HFFc6 (cell line): ENCODE data around the gene ZNF573. TPM values are rescaled to one million over a fixed set of nuclear protein-coding genes. Genes with fewer than 3 reads are reported as not detected.

Experiments used
- DNase-seq: peaks from one replicate; pipeline ENCODE4 v3.0.0-alpha.2; 2018
- H3K27ac Mint-ChIP-seq: 2 replicates; pipeline ENCODE4 v1.8.0; 2020; ENCODE audit warnings: mild to moderate bottlenecking, mixed read lengths
- H3K27me3 Mint-ChIP-seq: 2 replicates; pipeline ENCODE4 v1.8.0; 2021; ENCODE audit warnings: mild to moderate bottlenecking, moderate library complexity, mixed read lengths; ENCODE audit not compliant: insufficient read depth
- H3K36me3 Mint-ChIP-seq: 2 replicates; pipeline ENCODE4 v1.8.0; 2021; ENCODE audit warnings: low read depth, mixed read lengths
- H3K4me1 Mint-ChIP-seq: 2 replicates; pipeline ENCODE4 v1.8.0; 2020; ENCODE audit warnings: low read depth, mixed read lengths
- H3K4me3 Mint-ChIP-seq: 2 replicates; pipeline ENCODE4 v1.8.0; 2020; ENCODE audit warnings: mild to moderate bottlenecking, moderate library complexity, mixed read lengths
- H3K9me3 Mint-ChIP-seq: 2 replicates; pipeline ENCODE4 v1.8.0; 2020; ENCODE audit warnings: mild to moderate bottlenecking, mixed read lengths
- total RNA-seq, 6 experiments: library from RNA; stranded (reverse); fragmentation: NEBNext Ultra II Directional; extraction: Animal tissue kit (Norgen Biotek cat#: 25700); gene quantifications; 2 replicates in 1 of 6; 3 replicates in 5 of 6; pipeline ENCODE4 v1.2.3, GENCODE V29; 2021
- TF ChIP-seq, protein P1 (sequence below): fragments of 200-600 bp; sonication (generic); IDR thresholded peaks from 2 replicates; pipeline ENCODE4 v1.5.0; 2021; ENCODE audit warnings: antibody characterized with exemption, mild to moderate bottlenecking

The ZNF573 gene
- total RNA-seq, 6 experiments from 2014 or later: 4.9 to 8.4 (median 6.4) TPM

DNA sequence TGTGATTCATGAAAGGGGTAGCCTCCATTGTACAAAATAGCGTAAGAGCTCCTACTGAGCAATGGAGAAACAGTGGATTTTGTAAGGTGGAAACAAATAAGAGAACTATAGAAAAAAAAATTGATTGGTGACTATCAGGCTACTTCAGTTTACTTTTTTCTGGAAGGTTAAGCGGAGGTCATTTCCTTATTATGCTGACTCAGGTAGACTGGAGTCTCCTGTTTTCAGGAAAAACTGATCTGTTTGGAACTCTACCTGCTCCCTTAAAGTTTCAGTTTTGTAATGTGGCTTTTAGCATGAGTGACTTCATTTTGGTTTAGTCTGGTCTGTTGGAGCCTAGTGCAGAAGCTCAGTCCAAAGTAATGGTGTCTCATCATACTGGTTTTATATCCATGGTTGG lies 63.2 kb downstream of the ZNF573 start:
- Mint-ChIP-seq H3K27me3 (no peaks in the 10 kb centered on the region), H3K36me3 (peaks cover 39% of the 10 kb centered on the region), H3K4me3 (no peak overlapping the region), H3K27ac (no peak overlapping the region), H3K9me3 (peaks cover 19% of the 10 kb centered on the region), H3K4me1 (peaks cover 13% of the 10 kb centered on the region)
- DNase-seq: no peak
- TF ChIP-seq, protein P1, sequence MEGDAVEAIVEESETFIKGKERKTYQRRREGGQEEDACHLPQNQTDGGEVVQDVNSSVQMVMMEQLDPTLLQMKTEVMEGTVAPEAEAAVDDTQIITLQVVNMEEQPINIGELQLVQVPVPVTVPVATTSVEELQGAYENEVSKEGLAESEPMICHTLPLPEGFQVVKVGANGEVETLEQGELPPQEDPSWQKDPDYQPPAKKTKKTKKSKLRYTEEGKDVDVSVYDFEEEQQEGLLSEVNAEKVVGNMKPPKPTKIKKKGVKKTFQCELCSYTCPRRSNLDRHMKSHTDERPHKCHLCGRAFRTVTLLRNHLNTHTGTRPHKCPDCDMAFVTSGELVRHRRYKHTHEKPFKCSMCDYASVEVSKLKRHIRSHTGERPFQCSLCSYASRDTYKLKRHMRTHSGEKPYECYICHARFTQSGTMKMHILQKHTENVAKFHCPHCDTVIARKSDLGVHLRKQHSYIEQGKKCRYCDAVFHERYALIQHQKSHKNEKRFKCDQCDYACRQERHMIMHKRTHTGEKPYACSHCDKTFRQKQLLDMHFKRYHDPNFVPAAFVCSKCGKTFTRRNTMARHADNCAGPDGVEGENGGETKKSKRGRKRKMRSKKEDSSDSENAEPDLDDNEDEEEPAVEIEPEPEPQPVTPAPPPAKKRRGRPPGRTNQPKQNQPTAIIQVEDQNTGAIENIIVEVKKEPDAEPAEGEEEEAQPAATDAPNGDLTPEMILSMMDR: no peak

DNA sequence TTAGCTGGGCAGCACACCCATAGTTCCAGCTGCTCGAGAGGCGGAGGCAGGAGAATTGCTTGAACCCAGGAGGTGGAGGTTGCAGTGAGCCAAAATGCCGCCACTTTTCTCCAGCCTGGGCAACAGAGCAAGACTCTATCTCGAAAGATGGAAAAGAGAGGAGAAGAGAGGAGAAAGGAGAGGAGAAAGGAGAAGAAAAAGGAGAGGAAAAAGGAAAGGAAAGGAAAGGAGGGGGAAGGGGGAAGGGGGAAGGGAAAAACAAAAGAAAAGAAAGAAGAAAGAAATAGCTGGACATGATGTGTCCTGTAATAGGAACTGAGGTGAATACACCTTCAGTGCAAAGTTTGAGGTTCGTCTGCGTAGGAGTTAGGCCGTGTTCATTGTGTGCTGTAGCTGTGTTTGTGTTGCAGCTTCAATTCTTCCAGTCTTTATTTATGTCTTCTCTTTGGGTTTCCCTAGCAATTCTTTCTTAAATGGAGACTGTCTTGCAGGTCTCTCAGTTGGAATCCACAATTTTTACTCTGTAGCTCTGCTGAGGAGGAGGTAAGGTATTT lies 73.3 kb downstream of the ZNF573 start:
- Mint-ChIP-seq H3K27me3 (no peaks in the 10 kb centered on the region; the same call in 1 of the 2 replicates), H3K27ac (no peak overlapping the region), H3K36me3 (peaks cover 82% of the 10 kb centered on the region), H3K4me3 (no peak overlapping the region), H3K9me3 (peaks cover 57% of the 10 kb centered on the region), H3K4me1 (no peaks in the 10 kb centered on the region)
- TF ChIP-seq, protein P1: no peak
- DNase-seq: no peak

DNA sequence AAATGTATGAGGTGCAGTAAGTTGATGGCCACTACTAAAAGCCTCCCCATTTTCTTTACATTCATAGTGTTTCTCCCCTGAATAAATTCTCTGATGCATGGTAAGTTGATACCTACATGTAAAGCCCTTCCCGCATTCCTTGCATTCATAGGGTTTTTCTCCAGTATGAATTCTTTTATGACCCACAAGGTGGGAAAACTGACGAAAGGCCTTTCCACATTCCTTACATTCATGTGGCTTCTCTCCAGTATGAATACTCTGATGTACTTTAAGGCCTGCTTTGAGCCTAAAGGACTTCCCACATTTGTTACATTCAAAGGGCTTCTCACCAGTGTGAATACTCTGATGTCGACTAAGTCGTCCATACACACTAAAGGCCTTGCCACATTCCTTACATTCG lies 80.3 kb downstream of the ZNF573 start:
- Mint-ChIP-seq H3K27ac (no peak overlapping the region), H3K36me3 (peaks cover 79% of the 10 kb centered on the region), H3K4me1 (no peaks in the 10 kb centered on the region), H3K27me3 (no peaks in the 10 kb centered on the region), H3K4me3 (no peak overlapping the region), H3K9me3 (peaks cover 76% of the 10 kb centered on the region)
- TF ChIP-seq, protein P1: no peak
- DNase-seq: no peak

DNA sequence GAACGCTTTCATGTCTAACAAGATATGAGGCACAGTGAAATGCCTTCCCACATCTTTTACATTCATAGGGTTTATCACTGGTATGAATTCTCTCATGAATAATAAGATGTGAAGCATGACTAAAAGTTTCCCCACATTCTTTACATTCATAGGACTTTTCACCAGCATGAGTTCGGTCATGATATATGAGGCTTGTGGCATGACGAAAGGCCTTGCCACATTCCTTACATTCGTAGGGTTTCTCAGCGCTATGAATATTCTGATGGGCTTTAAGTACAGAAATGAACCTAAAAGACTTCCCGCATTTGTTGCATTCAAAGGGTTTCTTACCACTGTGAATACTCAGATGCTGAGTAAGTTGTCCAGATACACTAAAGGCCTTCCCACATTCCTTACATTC lies 81.2 kb downstream of the ZNF573 start:
- H3K27ac Mint-ChIP-seq: no peak overlapping the region
- TF ChIP-seq, protein P1: no peak
- no peaks in the 10 kb centered on the region for H3K4me1 Mint-ChIP-seq
- H3K4me3 Mint-ChIP-seq: no peak overlapping the region
- H3K9me3 Mint-ChIP-seq: peaks cover 79% of the 10 kb centered on the region
- peaks cover 76% of the 10 kb centered on the region for H3K36me3 Mint-ChIP-seq
- H3K27me3 Mint-ChIP-seq: no peaks in the 10 kb centered on the region
- no peak for DNase-seq

DNA sequence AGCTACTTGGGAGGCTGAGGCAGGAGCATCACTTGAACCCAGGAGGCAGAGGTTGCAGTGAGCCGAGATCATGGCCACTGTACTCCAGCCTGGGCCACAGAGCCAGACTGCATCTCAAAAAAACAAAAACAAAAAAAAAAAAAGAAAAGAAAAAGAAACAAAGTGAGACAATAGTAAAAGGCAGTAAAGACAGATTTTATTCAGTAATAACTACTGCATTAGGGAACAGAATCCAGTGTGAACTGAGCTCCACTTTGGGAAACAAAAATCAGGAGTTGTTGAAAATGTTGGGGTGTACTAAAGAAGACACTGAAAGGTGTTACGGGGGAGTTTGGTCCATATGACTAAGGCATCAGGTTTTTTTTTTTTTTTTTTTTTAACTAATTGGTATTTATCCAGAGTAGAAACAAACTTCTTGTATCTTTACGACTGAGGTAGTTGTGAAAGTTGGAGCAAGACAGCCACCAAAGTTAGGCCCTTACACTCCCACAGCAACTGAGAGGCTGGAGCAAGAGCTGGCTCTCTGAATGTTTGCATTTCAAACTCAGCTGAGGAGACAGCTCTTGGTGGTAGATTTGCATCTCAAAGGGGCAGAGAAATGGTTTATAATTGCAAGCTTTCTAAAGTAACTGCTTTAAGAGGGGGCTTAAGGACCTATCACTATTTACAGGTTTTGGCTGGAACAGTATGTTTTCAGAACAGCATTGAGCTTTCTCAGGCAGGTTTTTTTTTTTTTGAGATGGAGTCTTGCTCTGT lies 84.1 kb downstream of the ZNF573 start:
- TF ChIP-seq, protein P1: no peak
- H3K27ac Mint-ChIP-seq: no peak overlapping the region

More for the DNA sequence above, 84.1 kb downstream of the ZNF573 start:
- Mint-ChIP-seq H3K27me3 (no peaks in the 10 kb centered on the region), H3K36me3 (peaks cover 53% of the 10 kb centered on the region), H3K4me3 (no peak overlapping the region), H3K4me1 (no peaks in the 10 kb centered on the region; the same call in 1 of the 2 replicates), H3K9me3 (peaks cover 76% of the 10 kb centered on the region)
- DNase-seq: no peak
